Activated CD4-positive, alpha-beta T cell treated with anti-CD3 and anti-CD28 coated beads, Interleukin-2, amount 50 U/mL, for 1 hour (primary cell): ENCODE results near the gene PAK1.

ENCODE experiments used
- DNase-seq: peaks from one replicate; pipeline ENCODE4 v3.0.0-alpha.2; 2020

PAK1 gene

GRCh38 chr11:77431813-77432212 lies 42.1 kb downstream of the PAK1 start:
- DNase-seq = no peak

- DNase-seq = no peak
Measured at GRCh38 chr11:77428598-77428997, 45.3 kb downstream of the PAK1 start.

DNA sequence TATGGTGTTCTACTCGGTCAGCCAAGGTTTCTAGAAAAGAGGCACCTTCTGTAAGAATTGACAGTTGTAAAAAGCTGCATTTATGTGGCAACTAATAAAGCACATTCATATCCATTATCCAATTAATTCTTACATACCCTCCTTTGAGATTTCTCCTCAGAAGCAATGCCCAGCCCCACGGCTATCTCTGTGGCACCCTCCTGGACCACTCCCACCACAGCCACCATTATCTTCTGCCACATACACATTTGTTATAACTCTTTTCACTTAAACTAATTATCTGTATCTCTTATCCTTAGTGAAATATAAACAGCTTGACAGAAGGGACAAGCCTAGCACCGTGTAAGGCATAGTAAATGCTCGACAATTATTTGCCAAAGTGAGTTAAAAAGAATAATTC lies 48.5 kb downstream of the PAK1 start:
- no peak for DNase-seq

DNA sequence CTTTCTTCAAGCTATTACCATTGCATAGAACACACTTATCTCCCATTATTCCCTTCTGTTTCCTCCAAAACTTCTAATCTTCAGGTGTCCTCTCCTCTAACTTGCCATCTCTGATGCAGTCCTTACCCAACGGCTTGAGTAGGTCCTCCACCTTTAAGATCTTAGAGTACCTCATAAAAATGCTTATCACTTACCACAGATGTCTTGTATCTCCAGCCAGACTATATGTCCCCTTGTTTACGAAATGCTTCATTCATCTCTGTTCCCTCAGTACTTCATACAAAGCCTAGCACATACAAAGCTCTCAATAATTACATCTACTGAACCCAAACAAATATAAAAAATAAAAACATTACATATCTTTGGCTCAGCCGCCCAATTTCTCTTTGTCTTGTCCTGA lies 49.2 kb downstream of the PAK1 start:
- DNase-seq = no peak

DNA sequence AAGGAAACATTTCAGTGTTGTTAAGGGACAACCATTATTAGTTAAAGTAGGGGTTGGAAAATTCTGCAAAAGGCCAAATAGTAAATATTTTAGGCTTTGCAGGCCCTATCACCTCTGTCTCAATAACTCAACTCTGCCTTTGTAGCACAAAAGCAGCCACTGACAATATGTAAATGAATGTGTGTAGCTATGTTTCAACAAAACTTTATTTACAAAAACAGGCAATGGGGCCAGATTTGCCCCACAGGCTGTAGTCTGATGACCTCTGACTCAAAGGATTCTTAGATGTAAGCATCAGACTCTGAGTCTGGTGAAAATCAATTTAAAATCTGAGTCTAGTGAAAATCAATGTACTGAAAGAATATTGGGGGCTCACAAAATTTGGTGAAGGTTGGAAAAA lies 50.3 kb downstream of the PAK1 start:
- no peak for DNase-seq

GRCh38 chr11:77422687-77423086 lies 51.2 kb downstream of the PAK1 start:
- DNase-seq = no peak

- no peak for DNase-seq
Measured at GRCh38 chr11:77421041-77421723, 52.7 kb downstream of the PAK1 start.

DNA sequence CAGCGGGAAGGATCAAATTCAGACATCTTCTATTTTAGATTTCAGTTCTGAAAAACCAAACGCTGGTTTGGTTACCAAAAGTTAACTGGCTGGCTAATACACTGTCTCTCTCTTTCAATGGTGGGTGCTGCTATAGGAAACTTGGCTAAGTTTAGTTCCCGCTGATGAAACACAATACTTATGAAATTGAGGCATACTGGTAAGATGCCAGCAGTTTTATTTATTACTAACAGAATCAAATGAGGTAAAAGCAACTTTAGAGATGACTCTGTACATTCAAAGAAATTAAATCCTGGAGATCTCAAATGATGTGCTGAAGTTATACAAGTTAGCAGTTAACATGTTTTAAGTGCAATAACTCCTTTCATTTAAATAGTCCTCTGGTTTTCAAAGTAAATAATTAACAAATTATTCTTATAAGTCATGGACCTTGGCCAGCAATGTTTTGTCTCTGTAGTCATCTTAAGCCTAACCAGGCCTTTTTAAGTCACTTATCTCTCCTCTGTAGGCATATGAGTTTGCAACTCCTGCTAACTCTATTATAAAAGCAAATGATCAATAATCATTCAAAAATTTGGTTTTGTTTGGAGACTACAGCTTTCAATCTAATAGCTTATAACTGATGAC lies 54.8 kb downstream of the PAK1 start:
- DNase-seq = no peak

- DNase-seq = no peak
Measured at GRCh38 chr11:77418155-77418970, 55.5 kb downstream of the PAK1 start.

- no peak for DNase-seq
Measured at GRCh38 chr11:77416357-77416756, 57.5 kb downstream of the PAK1 start.

- no peak for DNase-seq
Measured at GRCh38 chr11:77413850-77414460, 59.9 kb downstream of the PAK1 start.

- DNase-seq = no peak
Measured at GRCh38 chr11:77412814-77413213, 61.1 kb downstream of the PAK1 start.

DNA sequence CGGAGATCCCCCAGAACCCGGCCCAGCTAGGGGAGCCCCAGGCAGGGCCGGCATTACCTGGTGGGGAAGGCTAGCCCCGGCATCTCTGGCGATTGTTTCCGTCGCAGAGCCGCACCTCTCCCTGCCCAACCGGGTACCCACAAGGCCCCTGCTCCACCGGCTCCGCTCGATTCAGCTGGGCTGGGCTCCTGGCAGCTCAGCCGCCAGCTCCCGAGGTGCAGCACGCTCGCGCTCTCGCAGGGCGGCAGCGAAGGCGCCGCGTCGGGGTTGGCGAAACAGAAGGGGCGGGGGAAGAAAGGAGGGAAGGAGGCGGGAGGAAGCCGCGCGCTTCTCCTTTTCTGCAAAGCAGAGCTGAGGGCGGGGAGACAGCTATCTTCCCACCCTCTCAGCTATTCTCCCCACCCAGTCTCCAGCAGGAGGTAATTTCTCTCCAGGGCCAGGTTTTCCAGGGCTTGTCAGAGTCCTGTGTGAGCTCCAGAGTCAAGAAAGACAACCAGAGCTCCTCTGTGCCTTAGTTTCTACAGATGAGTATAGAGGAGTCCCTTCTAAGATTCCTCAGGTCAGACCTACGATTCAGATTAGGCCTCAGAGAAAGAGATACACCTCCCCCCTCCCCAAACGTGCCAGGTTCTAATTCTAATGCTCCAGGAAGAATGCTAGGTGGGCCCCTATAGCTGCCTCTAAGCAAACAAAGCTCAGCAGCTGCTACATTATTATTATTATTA lies 62.0 kb downstream of the PAK1 start:
- DNase-seq = peak; percentile 75

- DNase-seq = peak; percentile 4
Measured at GRCh38 chr11:77411137-77411707, 62.7 kb downstream of the PAK1 start.

GRCh38 chr11:77410076-77410827 lies 63.6 kb downstream of the PAK1 start:
- DNase-seq = no peak

GRCh38 chr11:77409046-77409445 lies 64.8 kb downstream of the PAK1 start:
- no peak for DNase-seq

- DNase-seq = no peak
Measured at GRCh38 chr11:77407613-77408012, 66.3 kb downstream of the PAK1 start.

GRCh38 chr11:77406396-77406795 lies 67.5 kb downstream of the PAK1 start:
- no peak for DNase-seq

GRCh38 chr11:77403211-77403610 lies 70.7 kb downstream of the PAK1 start:
- no peak for DNase-seq

GRCh38 chr11:77402218-77402556 lies 71.7 kb downstream of the PAK1 start:
- DNase-seq = no peak

- DNase-seq = no peak
Measured at GRCh38 chr11:77401486-77402217, 72.2 kb downstream of the PAK1 start.
